GM21447 (cell line): Measurements from ENCODE around the gene MYO9B.

Experiments
- ATAC-seq: cut with Tn5 transposase; IDR thresholded peaks from one replicate; pipeline ENCODE4 v1.9.1; 2021; ENCODE audit not compliant: unreplicated experiment

Gene MYO9B

GRCh38 chr19:17075035-17075863 lies at the start of gene MYO9B, which contains the start of gene HAUS8:
Gene MYO9B, plus strand, starts transcription at chr19:17075777. Its CDS starts 25,941 bp downstream, at chr19:17101718.
Gene HAUS8, minus strand, starts transcription at chr19:17075452. Its CDS starts 30 bp downstream, at chr19:17075422.
- ATAC-seq, result peak; percentile 58

GRCh38 chr19:17025991-17026658 lies 49.5 kb upstream of the MYO9B start:
- ATAC-seq, result no peak

- ATAC-seq, result no peak
Observed at GRCh38 chr19:17026706-17027534, 48.7 kb upstream of the MYO9B start, which contains the start of gene CPAMD8. Gene CPAMD8, minus strand, starts transcription at chr19:17026810. Its CDS starts 168 bp downstream, at chr19:17026642.

GRCh38 chr19:17027535-17027975 lies 48.0 kb upstream of the MYO9B start:
- ATAC-seq, result no peak

GRCh38 chr19:17031741-17032140 lies 43.8 kb upstream of the MYO9B start:
- ATAC-seq, result no peak

GRCh38 chr19:17035842-17036424 lies 39.6 kb upstream of the MYO9B start:
- no peak for ATAC-seq

- no peak for ATAC-seq
Observed at GRCh38 chr19:17036640-17037039, 38.9 kb upstream of the MYO9B start.

GRCh38 chr19:17037184-17037583 lies 38.4 kb upstream of the MYO9B start:
- no peak for ATAC-seq

- ATAC-seq, result no peak
Observed at GRCh38 chr19:17037966-17038500, 37.5 kb upstream of the MYO9B start.

- no peak for ATAC-seq
Observed at GRCh38 chr19:17041976-17042375, 33.6 kb upstream of the MYO9B start.

GRCh38 chr19:17043744-17044143 lies 31.8 kb upstream of the MYO9B start:
- ATAC-seq, result no peak

- ATAC-seq, result no peak
Observed at GRCh38 chr19:17045907-17046502, 29.6 kb upstream of the MYO9B start.

- ATAC-seq, result no peak
Observed at GRCh38 chr19:17048885-17049453, 26.6 kb upstream of the MYO9B start.

- ATAC-seq, result no peak
Observed at GRCh38 chr19:17049711-17050280, 25.8 kb upstream of the MYO9B start.

- ATAC-seq, result no peak
Observed at GRCh38 chr19:17052439-17052838, 23.1 kb upstream of the MYO9B start.

GRCh38 chr19:17054746-17055145 lies 20.8 kb upstream of the MYO9B start:
- ATAC-seq, result no peak

- no peak for ATAC-seq
Observed at GRCh38 chr19:17055636-17056035, 19.9 kb upstream of the MYO9B start.

GRCh38 chr19:17058236-17058635 lies 17.3 kb upstream of the MYO9B start:
- no peak for ATAC-seq

GRCh38 chr19:17060802-17061201 lies 14.8 kb upstream of the MYO9B start:
- ATAC-seq, result no peak
